ENCODE results near the gene TNFRSF1B.
A peak's percentile ranks its signal among the peaks of the same experiment; 100 is the strongest.

Gene TNFRSF1B

DNA sequence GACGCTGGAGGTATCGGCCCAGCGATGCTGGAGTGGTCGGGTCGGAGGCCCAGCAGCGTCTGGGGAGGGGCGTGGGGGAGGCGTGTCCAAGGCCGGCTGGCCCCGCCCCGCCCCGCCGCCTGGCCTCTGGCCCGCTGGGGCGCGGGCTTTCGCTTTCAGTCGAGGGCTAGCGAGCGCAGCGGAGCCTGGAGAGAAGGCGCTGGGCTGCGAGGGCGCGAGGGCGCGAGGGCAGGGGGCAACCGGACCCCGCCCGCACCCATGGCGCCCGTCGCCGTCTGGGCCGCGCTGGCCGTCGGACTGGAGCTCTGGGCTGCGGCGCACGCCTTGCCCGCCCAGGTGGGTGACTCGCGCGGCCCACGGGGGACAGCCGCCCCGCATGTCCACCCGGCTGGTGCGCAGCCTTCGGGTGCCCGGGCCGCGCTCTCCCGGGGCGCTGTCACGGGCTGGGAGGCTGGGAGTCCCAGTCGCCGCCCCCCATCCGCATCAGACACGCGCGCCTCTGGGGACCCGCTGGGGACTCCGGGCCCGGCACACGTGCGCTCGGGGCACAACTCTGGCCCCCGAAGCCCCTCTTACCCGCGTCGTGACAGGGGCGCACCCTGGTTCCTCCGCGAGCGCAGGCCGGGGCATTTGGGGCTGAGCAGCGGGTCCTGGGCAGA lies at the start of gene TNFRSF1B:
Gene TNFRSF1B (plus strand): TSS at position 158 of the 659 bp plus-strand sequence. CDS start 101 bp downstream, at position 259.
- TF ChIP-seq, protein P1, sequence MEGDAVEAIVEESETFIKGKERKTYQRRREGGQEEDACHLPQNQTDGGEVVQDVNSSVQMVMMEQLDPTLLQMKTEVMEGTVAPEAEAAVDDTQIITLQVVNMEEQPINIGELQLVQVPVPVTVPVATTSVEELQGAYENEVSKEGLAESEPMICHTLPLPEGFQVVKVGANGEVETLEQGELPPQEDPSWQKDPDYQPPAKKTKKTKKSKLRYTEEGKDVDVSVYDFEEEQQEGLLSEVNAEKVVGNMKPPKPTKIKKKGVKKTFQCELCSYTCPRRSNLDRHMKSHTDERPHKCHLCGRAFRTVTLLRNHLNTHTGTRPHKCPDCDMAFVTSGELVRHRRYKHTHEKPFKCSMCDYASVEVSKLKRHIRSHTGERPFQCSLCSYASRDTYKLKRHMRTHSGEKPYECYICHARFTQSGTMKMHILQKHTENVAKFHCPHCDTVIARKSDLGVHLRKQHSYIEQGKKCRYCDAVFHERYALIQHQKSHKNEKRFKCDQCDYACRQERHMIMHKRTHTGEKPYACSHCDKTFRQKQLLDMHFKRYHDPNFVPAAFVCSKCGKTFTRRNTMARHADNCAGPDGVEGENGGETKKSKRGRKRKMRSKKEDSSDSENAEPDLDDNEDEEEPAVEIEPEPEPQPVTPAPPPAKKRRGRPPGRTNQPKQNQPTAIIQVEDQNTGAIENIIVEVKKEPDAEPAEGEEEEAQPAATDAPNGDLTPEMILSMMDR (IDR thresholded peaks at IDR 0.05), result peak; percentile 41
- H3K4me1 ChIP-seq (ENCODE audit: control insufficient read depth in 1 of 2, insufficient read depth in 1 of 2, low read depth in 1 of 2, low read length in 1 of 2), result peaks cover 89 to 90% of the 10 kb centered on the region in 2 experiments

DNA sequence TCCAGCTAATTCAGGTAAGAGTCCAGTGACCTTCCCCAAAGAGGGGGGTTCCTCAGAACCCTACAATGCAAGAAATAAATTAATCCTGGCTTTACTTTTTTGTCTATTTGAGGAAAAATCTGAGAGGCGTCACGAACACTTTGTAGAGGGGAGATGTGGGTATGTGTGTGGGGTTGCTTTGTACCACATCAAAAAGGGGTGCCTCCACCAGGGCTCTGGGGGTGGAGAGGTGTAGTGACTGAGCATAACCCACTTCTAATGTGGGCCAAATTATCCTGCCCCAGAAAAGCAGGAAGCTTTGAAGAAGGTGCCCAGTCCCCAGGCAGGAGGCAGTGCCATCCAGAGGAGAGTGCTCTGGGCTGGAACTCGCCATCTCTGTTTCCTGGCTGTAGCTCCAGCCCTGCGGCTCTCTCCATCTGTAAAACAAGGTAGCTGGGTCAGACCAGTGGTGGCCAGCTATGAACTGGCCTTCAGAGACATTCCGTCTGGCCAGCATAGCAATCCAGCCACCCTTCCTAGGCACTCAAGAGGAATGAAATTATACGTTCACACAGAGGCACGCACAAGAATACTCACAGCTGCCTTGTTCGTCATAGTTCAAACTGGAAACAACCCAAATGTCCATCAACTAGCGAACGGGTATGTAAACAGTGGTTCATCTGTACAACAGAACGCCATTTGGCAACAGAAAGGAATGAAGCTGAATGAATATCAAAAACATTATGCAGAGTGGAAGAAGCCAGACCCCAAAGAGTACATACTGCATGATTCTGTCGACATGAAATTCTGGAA lies 45.4 kb upstream of the TNFRSF1B start:
- H3K27me3 ChIP-seq, result no peaks in the 10 kb centered on the region
- TF ChIP-seq, protein P1 (IDR thresholded peaks at IDR 0.05), result no peak
- H3K4me3 ChIP-seq (ENCODE audit: low read depth in 1 of 2, low read length in 1 of 2), result no peak overlapping the region
- H3K4me1 ChIP-seq (ENCODE audit: control insufficient read depth in 1 of 2, insufficient read depth in 1 of 2, low read depth in 1 of 2, low read length in 1 of 2), result peaks cover 17 to 19% of the 10 kb centered on the region in 2 experiments
- H3K36me3 ChIP-seq, result no peaks in the 10 kb centered on the region
- no peak overlapping the region for H3K27ac ChIP-seq
- H3K9me3 ChIP-seq, result no peaks in the 10 kb centered on the region

More for the DNA sequence above, at the start of gene TNFRSF1B:
- Histone ChIP-seq H3K9me3 (no peaks in the 10 kb centered on the region), H3K4me3 (ENCODE audit: low read depth in 1 of 2, low read length in 1 of 2) (peak within 1 kb of the TSS; percentile 87 to 97), H3K27ac (peak within 1 kb of the TSS; percentile 97), H3K27me3 (no peaks in the 10 kb centered on the region), H3K36me3 (peaks cover 34% of the 10 kb centered on the region)

DNA sequence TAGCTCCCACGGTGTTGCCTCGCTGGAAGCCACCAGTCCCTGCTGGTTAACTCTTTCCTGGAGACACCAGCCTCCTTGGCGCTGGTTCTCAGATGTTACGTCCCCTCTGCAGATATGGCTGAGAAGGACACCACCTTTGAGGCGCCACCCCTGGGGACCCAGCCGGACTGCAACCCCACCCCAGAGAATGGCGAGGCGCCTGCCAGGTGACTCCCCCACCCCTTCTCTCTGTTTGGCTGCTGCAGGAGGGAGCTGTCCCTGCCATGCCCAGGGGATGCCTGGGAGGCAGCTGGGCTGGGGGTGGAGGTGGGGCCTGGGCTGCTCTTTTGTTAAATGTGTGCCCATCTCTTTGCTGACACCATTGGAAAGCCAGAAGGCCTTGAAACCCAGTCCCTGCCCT lies 43.6 kb upstream of the TNFRSF1B start:
- no peak overlapping the region for H3K27ac ChIP-seq
- H3K4me1 ChIP-seq (ENCODE audit: control insufficient read depth in 1 of 2, insufficient read depth in 1 of 2, low read depth in 1 of 2, low read length in 1 of 2), result peaks cover 30 to 32% of the 10 kb centered on the region in 2 experiments
- no peaks in the 10 kb centered on the region for H3K9me3 ChIP-seq
- H3K36me3 ChIP-seq, result no peaks in the 10 kb centered on the region
- H3K27me3 ChIP-seq, result no peaks in the 10 kb centered on the region
- TF ChIP-seq, protein P1 (IDR thresholded peaks at IDR 0.05), result no peak
- H3K4me3 ChIP-seq (ENCODE audit: low read depth in 1 of 2, low read length in 1 of 2), result no peak overlapping the region

DNA sequence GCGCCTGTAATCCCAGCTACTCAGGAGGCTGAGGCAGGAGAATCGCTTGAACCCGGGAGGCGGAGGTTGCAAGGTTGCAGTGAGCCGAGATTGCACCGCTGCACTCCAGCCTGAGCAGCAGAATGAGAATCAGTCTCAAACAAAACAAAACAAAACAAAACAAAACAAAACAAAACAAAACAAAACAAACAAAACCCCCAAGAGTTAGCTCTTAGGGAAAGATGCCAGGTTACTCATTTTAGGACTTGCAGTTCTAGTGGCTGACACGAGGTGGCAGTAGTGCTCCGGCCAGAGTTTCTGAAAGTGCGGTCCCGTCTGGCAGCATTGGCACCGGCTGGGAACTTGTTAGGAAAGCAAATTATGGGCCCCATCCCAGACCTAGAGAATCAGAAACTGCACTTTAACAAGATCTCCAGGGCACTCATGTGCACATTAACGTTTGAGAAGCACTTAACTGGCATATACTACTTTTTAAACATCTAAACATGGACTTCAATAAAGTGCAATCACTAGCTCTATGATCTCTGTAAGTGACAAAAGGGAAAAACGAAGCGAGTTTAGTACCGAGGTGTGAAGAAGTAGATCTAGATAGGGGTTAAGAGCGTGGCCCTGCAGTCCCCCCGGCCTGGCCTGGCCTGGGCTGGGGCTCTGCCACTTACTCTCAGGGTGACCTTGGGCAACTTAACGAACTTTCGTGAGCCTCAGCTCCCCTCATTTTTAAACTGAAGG lies 41.9 kb upstream of the TNFRSF1B start:
- Histone ChIP-seq H3K4me1 (ENCODE audit: control insufficient read depth in 1 of 2, insufficient read depth in 1 of 2, low read depth in 1 of 2, low read length in 1 of 2) (peaks cover 30 to 32% of the 10 kb centered on the region in 2 experiments), H3K27ac (peak overlapping the region; percentile 92), H3K27me3 (no peaks in the 10 kb centered on the region), H3K9me3 (no peaks in the 10 kb centered on the region), H3K4me3 (ENCODE audit: low read depth in 1 of 2, low read length in 1 of 2) (peak overlapping the region; percentile 1 to 45), H3K36me3 (no peaks in the 10 kb centered on the region)
- TF ChIP-seq, protein P1 (IDR thresholded peaks at IDR 0.05), result peak; percentile 96

Measured in neutrophil (primary cell).